Stimulated activated memory B cell treated with anti-CD40 and anti-IgM and Interleukin-4, amounts not matched to agents 10 μg/mL and 1 μg/mL and 100 μg/mL, for 72 hours (primary cell): Measurements from ENCODE around the gene STAT4.
A peak's percentile ranks its signal among the peaks of the same experiment; 100 is the strongest.

Experiments used
- ATAC-seq: fragments of 150-1000 bp; cut with Tn5 transposase; 2 replicates; pipeline ENCODE4 v1.10.0; 2021
- H3K27ac Mint-ChIP-seq: one replicate; pipeline ENCODE4 v1.8.0; 2022; ENCODE audit warnings: mild to moderate bottlenecking, mixed read lengths
- H3K27me3 Mint-ChIP-seq: one replicate; pipeline ENCODE4 v1.8.0; 2022; ENCODE audit warnings: mixed read lengths
- H3K36me3 Mint-ChIP-seq: one replicate; pipeline ENCODE4 v1.8.0; 2022; ENCODE audit warnings: mixed read lengths
- H3K4me1 Mint-ChIP-seq: one replicate; pipeline ENCODE4 v1.8.0; 2022; ENCODE audit warnings: mixed read lengths
- H3K4me3 Mint-ChIP-seq: one replicate; pipeline ENCODE4 v1.8.0; 2022; ENCODE audit warnings: mild to moderate bottlenecking, moderate library complexity, mixed read lengths
- H3K9me3 Mint-ChIP-seq: one replicate; pipeline ENCODE4 v1.8.0; 2022; ENCODE audit warnings: mixed read lengths

STAT4 gene

DNA sequence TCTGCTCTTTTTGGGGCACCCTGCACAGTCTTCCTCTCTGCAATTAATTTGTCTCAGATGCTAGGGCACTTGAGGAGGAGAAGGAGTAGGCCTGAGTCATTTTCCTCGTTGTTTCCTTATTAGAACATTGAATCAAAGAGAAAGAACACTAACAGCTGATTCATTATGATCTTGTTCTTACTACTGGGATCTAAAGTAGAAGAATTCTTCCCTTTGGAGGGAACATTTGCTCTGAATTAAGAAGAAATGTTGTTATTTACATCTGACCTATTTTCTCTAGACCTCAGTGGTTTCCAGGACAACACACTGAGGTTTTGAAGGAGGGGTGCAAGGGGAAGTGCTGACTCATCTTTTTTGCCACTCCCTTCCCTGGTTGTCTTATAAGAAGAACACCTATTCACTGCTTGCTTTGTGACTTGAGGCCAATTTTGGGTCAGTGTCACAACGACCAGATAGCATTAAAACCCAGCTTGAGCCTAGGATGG, 112.5 kb downstream of the STAT4 start:
- peaks cover 9% of the 10 kb centered on the region for H3K27me3 Mint-ChIP-seq
- ATAC-seq, result no peak
- no peaks in the 10 kb centered on the region for H3K9me3 Mint-ChIP-seq
- no peak overlapping the region for H3K4me3 Mint-ChIP-seq
- peaks cover 5% of the 10 kb centered on the region for H3K4me1 Mint-ChIP-seq
- H3K36me3 Mint-ChIP-seq, result peaks cover 28% of the 10 kb centered on the region
- H3K27ac Mint-ChIP-seq, result no peak overlapping the region

DNA sequence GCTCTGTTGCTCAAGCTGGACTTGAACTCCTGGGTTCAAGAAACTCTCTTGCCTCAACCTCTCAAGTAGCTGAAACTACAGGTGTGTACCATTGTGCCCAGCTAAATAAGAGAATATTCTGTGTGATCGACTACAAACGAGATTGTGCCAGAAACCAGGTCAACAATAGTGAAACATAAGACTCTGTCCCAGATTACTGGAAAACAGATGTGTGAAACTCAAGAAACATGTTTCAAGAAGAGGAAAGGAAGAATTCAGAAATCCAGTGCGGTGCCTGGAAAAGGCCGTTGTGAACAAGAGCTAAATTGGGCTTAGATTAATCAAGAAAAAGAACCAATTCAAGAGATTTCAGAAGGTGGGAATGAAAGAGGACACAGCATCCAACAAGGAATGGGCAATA, 113.4 kb downstream of the STAT4 start:
- no peaks in the 10 kb centered on the region for H3K9me3 Mint-ChIP-seq
- H3K4me3 Mint-ChIP-seq, result no peak overlapping the region
- H3K27me3 Mint-ChIP-seq, result peaks cover 9% of the 10 kb centered on the region
- no peak overlapping the region for H3K27ac Mint-ChIP-seq
- H3K4me1 Mint-ChIP-seq, result peaks cover 5% of the 10 kb centered on the region
- peaks cover 32% of the 10 kb centered on the region for H3K36me3 Mint-ChIP-seq
- ATAC-seq, result no peak

- Mint-ChIP-seq H3K9me3 (no peaks in the 10 kb centered on the region), H3K27me3 (peaks cover 2% of the 10 kb centered on the region), H3K36me3 (peaks cover 31% of the 10 kb centered on the region), H3K4me1 (peaks cover 5% of the 10 kb centered on the region), H3K4me3 (no peak overlapping the region), H3K27ac (no peak overlapping the region)
- no peak for ATAC-seq
These were observed 114.4 kb downstream of the STAT4 start for GRCh38 chr2:191036363-191036762.

DNA sequence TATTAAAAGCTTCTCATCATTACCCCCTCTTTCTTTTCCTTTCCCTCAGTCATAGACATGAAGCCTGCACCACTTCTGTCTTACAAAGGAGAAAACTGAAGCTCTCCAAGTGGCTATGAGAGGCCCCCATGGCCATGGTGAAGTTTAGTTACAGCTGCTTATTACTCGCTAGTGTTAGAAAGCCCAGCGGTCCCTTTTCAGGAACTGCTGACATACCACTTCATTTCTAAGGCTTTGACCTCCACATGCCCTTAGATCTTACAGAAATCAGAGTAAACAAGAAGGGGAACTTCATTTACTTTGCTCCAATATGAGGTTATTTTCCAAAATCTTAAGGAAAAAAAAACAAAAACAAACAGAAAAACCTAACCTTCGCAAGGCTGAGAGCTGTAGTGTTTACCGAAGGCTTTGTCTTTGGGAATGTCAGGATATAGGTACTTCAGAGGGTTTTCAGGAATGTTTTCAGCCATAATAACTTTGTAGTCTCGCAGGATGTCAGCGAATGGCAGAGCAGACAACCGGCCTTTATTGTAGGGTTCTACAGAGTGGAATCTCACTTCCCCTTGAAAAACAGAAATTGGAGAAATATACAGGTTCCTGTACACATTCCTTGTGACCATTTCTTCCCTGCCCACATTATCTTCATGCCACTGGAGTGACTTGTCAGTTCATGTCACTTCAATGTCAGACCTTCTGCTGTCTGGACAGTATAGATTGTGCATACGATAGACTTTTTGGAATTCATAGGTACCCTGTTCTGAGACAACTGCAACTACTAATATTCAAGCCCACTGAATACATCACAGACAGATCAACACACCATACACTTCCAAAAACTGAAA, 118.0 kb downstream of the STAT4 start:
- no peak for ATAC-seq
- H3K36me3 Mint-ChIP-seq, result peaks cover 44% of the 10 kb centered on the region
- no peak overlapping the region for H3K27ac Mint-ChIP-seq
- H3K9me3 Mint-ChIP-seq, result no peaks in the 10 kb centered on the region
- no peak overlapping the region for H3K4me3 Mint-ChIP-seq
- no peaks in the 10 kb centered on the region for H3K27me3 Mint-ChIP-seq
- peaks cover 5% of the 10 kb centered on the region for H3K4me1 Mint-ChIP-seq

GRCh38 chr2:191031256-191031655, 119.5 kb downstream of the STAT4 start:
- Mint-ChIP-seq H3K4me1 (peaks cover 5% of the 10 kb centered on the region), H3K27me3 (no peaks in the 10 kb centered on the region), H3K9me3 (no peaks in the 10 kb centered on the region), H3K4me3 (no peak overlapping the region), H3K36me3 (peaks cover 32% of the 10 kb centered on the region), H3K27ac (no peak overlapping the region)
- ATAC-seq, result no peak

- Mint-ChIP-seq H3K27me3 (no peaks in the 10 kb centered on the region), H3K4me3 (no peak overlapping the region), H3K36me3 (peaks cover 32% of the 10 kb centered on the region), H3K9me3 (no peaks in the 10 kb centered on the region), H3K4me1 (peaks cover 10% of the 10 kb centered on the region), H3K27ac (no peak overlapping the region)
- no peak for ATAC-seq
These were observed 120.2 kb downstream of the STAT4 start for GRCh38 chr2:191030521-191031154.

- Mint-ChIP-seq H3K9me3 (no peaks in the 10 kb centered on the region), H3K27me3 (no peaks in the 10 kb centered on the region), H3K4me1 (peaks cover 10% of the 10 kb centered on the region), H3K36me3 (peaks cover 27% of the 10 kb centered on the region), H3K4me3 (no peak overlapping the region), H3K27ac (no peak overlapping the region)
- no peak for ATAC-seq
These were observed 121.4 kb downstream of the STAT4 start for GRCh38 chr2:191029280-191029950.

- no peak for ATAC-seq
- no peaks in the 10 kb centered on the region for H3K27me3 Mint-ChIP-seq
- H3K4me3 Mint-ChIP-seq, result no peak overlapping the region
- peaks cover 13% of the 10 kb centered on the region for H3K36me3 Mint-ChIP-seq
- H3K9me3 Mint-ChIP-seq, result no peaks in the 10 kb centered on the region
- no peak overlapping the region for H3K27ac Mint-ChIP-seq
- H3K4me1 Mint-ChIP-seq, result peaks cover 10% of the 10 kb centered on the region
These were observed 124.4 kb downstream of the STAT4 start for GRCh38 chr2:191026377-191026776.

- Mint-ChIP-seq H3K27me3 (no peaks in the 10 kb centered on the region), H3K4me1 (peaks cover 5% of the 10 kb centered on the region), H3K4me3 (no peak overlapping the region), H3K9me3 (no peaks in the 10 kb centered on the region), H3K36me3 (peaks cover 9% of the 10 kb centered on the region), H3K27ac (no peak overlapping the region)
- ATAC-seq, result no peak
These were observed 125.7 kb downstream of the STAT4 start for GRCh38 chr2:191025135-191025534.

DNA sequence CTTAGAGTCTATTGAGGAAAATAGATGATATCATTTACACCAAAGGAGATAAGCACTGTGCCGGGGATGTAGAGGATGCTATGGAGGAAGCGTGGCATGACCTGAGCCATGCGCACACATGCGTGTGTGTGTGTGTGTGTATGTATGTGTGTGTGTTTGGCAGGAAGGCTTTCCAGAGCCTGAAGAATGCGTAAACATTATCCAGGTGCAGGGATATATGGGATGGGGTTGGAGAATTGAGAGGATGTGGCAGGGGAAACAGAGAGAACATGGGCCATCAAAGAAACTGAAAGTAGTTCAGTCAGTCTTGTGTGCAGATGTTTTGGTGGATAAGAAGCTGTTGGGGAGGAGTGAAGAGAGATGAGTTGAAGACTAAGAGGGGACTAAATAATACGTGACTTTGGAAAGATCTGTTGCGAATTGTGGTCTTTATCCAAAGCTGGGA, 127.5 kb downstream of the STAT4 start:
- no peaks in the 10 kb centered on the region for H3K27me3 Mint-ChIP-seq
- ATAC-seq, result no peak
- no peaks in the 10 kb centered on the region for H3K9me3 Mint-ChIP-seq
- no peak overlapping the region for H3K4me3 Mint-ChIP-seq
- H3K4me1 Mint-ChIP-seq, result peaks cover 5% of the 10 kb centered on the region
- no peaks in the 10 kb centered on the region for H3K36me3 Mint-ChIP-seq
- H3K27ac Mint-ChIP-seq, result no peak overlapping the region

- H3K27ac Mint-ChIP-seq, result no peak overlapping the region
- no peaks in the 10 kb centered on the region for H3K36me3 Mint-ChIP-seq
- no peaks in the 10 kb centered on the region for H3K27me3 Mint-ChIP-seq
- ATAC-seq, result peak; percentile 66
- H3K9me3 Mint-ChIP-seq, result no peaks in the 10 kb centered on the region
- H3K4me3 Mint-ChIP-seq, result no peak overlapping the region
- H3K4me1 Mint-ChIP-seq, result peaks cover 2% of the 10 kb centered on the region
These were observed 129.9 kb downstream of the STAT4 start for GRCh38 chr2:191020742-191021381.

DNA sequence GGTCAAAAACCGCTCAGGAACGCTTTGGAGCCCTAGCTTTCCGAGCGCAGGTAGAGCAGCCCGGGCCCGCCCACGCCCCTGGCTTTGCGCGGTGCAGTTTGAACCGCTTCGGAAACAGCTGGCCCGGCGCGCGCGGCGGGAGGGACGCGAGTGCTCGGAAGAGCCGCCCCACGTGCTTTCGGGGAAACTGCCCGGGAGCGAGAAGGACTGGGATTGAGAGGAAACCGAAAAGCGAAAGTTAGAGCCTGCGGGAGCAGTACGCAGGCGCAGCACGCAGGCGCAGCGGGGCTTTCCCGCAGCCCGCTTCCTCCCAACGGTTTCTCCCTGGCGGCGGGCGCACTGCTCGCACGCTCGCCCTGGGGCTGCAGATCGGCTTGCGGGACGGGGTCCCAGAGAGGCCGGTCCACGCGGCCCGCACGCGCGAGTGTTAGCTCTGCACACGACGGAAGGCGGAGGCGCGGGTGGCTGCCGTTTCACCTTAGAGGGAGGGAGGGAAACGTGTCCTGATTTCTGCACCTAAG, 130.5 kb downstream of the STAT4 start:
- no peaks in the 10 kb centered on the region for H3K36me3 Mint-ChIP-seq
- H3K4me1 Mint-ChIP-seq, result no peaks in the 10 kb centered on the region
- ATAC-seq, result peak; percentile 92
- H3K9me3 Mint-ChIP-seq, result no peaks in the 10 kb centered on the region
- no peaks in the 10 kb centered on the region for H3K27me3 Mint-ChIP-seq
- no peak overlapping the region for H3K4me3 Mint-ChIP-seq
- H3K27ac Mint-ChIP-seq, result no peak overlapping the region

GRCh38 chr2:191019376-191019775, 131.4 kb downstream of the STAT4 start:
- no peaks in the 10 kb centered on the region for H3K9me3 Mint-ChIP-seq
- H3K36me3 Mint-ChIP-seq, result no peaks in the 10 kb centered on the region
- H3K4me1 Mint-ChIP-seq, result no peaks in the 10 kb centered on the region
- H3K4me3 Mint-ChIP-seq, result no peak overlapping the region
- no peaks in the 10 kb centered on the region for H3K27me3 Mint-ChIP-seq
- H3K27ac Mint-ChIP-seq, result no peak overlapping the region
- no peak for ATAC-seq

- Mint-ChIP-seq H3K27me3 (no peaks in the 10 kb centered on the region), H3K27ac (peak overlapping the region; percentile 14), H3K9me3 (no peaks in the 10 kb centered on the region), H3K4me3 (no peak overlapping the region), H3K4me1 (no peaks in the 10 kb centered on the region), H3K36me3 (no peaks in the 10 kb centered on the region)
- ATAC-seq, result no peak
These were observed 132.1 kb downstream of the STAT4 start for GRCh38 chr2:191018643-191019119.

- no peak overlapping the region for H3K27ac Mint-ChIP-seq
- H3K9me3 Mint-ChIP-seq, result no peaks in the 10 kb centered on the region
- H3K27me3 Mint-ChIP-seq, result no peaks in the 10 kb centered on the region
These were observed 132.7 kb downstream of the STAT4 start for GRCh38 chr2:191018048-191018447.

More at GRCh38 chr2:191018048-191018447, 132.7 kb downstream of the STAT4 start:
- no peak for ATAC-seq
- no peaks in the 10 kb centered on the region for H3K36me3 Mint-ChIP-seq
- H3K4me1 Mint-ChIP-seq, result no peaks in the 10 kb centered on the region
- no peak overlapping the region for H3K4me3 Mint-ChIP-seq
